Activated naive CD8-positive, alpha-beta T cell treated with anti-CD3 and anti-CD28 coated beads, Interleukin-2, amount 50 U/mL, for 24 hours (primary cell): Measurements from ENCODE around the gene BPI.

Experiments
- ATAC-seq: fragments of 150-1000 bp; cut with Tn5 transposase; one replicate; pipeline ENCODE4 v1.10.0; 2021
- DNase-seq: peaks from one replicate; pipeline ENCODE4 v3.0.0; 2021
- H3K27ac Mint-ChIP-seq: one replicate; pipeline ENCODE4 v1.8.0; 2021; ENCODE audit warnings: mild to moderate bottlenecking, mixed read lengths
- H3K27me3 Mint-ChIP-seq: one replicate; pipeline ENCODE4 v1.8.0; 2021; ENCODE audit warnings: mixed read lengths
- H3K36me3 Mint-ChIP-seq: one replicate; pipeline ENCODE4 v1.8.0; 2021; ENCODE audit warnings: low read depth, mixed read lengths
- H3K4me1 Mint-ChIP-seq: one replicate; pipeline ENCODE4 v1.8.0; 2021; ENCODE audit warnings: mixed read lengths
- H3K4me3 Mint-ChIP-seq: one replicate; pipeline ENCODE4 v1.8.0; 2021; ENCODE audit warnings: mild to moderate bottlenecking, moderate library complexity, mixed read lengths
- H3K9me3 Mint-ChIP-seq: one replicate; pipeline ENCODE4 v1.8.0; 2021; ENCODE audit warnings: mixed read lengths

BPI gene

GRCh38 chr20:38342713-38343310 lies 38.9 kb downstream of the BPI start:
- Mint-ChIP-seq H3K36me3 (peaks cover 2% of the 10 kb centered on the region), H3K4me3 (no peak overlapping the region), H3K9me3 (peaks cover 5% of the 10 kb centered on the region), H3K27me3 (peaks cover 3% of the 10 kb centered on the region), H3K4me1 (no peaks in the 10 kb centered on the region), H3K27ac (no peak overlapping the region)
- ATAC-seq (no peak), DNase-seq (no peak)

DNA sequence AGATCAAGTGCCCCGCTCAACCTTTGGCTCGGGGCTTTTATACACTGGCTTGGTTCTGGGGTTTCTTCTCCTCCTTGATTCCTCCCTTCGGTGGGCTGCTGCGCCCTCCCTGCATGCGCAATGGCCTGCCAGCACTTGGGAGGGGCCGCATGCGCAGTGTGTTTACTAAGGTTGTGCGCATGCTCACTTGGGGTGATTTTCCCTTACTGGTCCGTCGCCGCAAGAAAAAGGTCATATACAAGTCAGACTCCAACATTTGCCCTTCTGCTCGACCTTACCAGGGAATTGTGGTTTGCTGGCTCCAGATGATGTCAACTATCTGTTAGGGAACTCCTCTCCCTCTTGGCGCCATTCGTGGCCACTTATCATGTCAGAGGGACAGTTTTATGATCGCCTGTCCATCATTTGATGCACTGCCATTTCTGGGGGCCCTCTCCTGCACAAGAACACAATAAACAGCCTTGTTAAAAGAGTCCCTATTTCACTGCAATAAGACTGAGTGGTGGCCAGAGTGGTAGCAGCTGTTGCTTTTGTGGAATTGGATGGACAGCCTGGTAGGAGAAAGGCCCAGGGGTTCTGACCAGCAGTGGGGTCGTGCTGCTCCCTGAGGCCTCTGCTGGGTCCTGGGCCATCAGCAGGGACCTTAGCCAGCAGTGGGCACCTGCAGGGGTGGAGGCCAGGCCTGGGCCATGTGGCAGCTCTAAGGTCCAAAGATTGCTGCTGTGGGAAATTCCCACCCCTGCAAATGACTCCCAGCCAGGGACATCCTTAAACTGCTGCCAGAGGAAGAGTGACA lies 39.6 kb downstream of the BPI start:
- no peak overlapping the region for H3K4me3 Mint-ChIP-seq
- no peaks in the 10 kb centered on the region for H3K9me3 Mint-ChIP-seq
- no peak overlapping the region for H3K27ac Mint-ChIP-seq
- H3K4me1 Mint-ChIP-seq = no peaks in the 10 kb centered on the region
- ATAC-seq (no peak), DNase-seq (no peak)
- H3K27me3 Mint-ChIP-seq = no peaks in the 10 kb centered on the region
- no peaks in the 10 kb centered on the region for H3K36me3 Mint-ChIP-seq

GRCh38 chr20:38344107-38344701 lies 40.2 kb downstream of the BPI start:
- Mint-ChIP-seq H3K36me3 (no peaks in the 10 kb centered on the region), H3K9me3 (no peaks in the 10 kb centered on the region)

DNA sequence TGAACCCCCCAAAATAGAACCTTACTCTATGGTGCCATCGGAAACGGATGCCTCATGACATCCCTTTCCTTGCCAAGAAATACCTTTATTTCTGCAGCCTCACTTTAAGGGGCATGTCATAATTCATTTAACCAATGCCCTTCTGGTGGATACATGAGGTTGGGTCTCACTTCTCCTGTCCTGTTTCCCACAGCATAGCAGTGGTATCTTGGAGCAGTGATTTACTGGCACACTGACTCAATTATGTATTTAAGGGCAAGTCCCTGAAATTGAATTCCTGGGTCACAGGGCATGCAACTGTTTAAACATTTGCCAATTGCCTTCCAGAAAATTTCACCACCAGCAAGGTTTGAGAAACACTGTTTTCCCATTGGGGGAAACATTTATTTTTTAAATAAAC lies 41.7 kb downstream of the BPI start:
- DNase-seq = no peak
- Mint-ChIP-seq H3K4me1 (no peaks in the 10 kb centered on the region), H3K27ac (no peak overlapping the region), H3K36me3 (no peaks in the 10 kb centered on the region), H3K4me3 (no peak overlapping the region), H3K27me3 (no peaks in the 10 kb centered on the region), H3K9me3 (no peaks in the 10 kb centered on the region)
- ATAC-seq = no peak

More at GRCh38 chr20:38344107-38344701, 40.2 kb downstream of the BPI start:
- H3K4me3 Mint-ChIP-seq = no peak overlapping the region
- ATAC-seq = no peak
- no peaks in the 10 kb centered on the region for H3K27me3 Mint-ChIP-seq
- DNase-seq = no peak
- no peaks in the 10 kb centered on the region for H3K4me1 Mint-ChIP-seq
- H3K27ac Mint-ChIP-seq = no peak overlapping the region

DNA sequence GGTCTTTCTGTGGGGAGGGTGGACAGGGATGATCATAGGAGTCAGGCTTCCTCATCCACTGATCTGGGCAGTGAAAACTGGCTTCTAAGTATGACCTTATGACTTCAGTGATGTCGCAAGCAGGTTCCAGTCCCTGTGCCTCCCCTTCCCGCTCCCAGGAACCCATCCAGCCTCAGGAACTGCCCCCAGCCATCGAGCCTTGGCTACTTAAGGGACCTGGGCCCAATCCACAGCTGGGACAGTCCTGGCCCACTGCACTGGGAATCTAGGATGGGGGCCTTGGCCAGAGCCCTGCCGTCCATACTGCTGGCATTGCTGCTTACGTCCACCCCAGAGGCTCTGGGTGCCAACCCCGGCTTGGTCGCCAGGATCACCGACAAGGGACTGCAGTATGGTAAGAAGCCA lies 42.3 kb downstream of the BPI start, which contains the start of gene LBP:
TSS of gene LBP (plus strand) at position 236 of the 405 bp plus-strand sequence. CDS start at position 271, 35 bp downstream.
- no peak for ATAC-seq
- H3K9me3 Mint-ChIP-seq = no peaks in the 10 kb centered on the region
- H3K4me3 Mint-ChIP-seq = no peak within 1 kb of the TSS
- DNase-seq = no peak
- H3K36me3 Mint-ChIP-seq = no peaks in the 10 kb centered on the region
- H3K27ac Mint-ChIP-seq = no peak within 1 kb of the TSS
- no peaks in the 10 kb centered on the region for H3K27me3 Mint-ChIP-seq
- H3K4me1 Mint-ChIP-seq = no peaks in the 10 kb centered on the region

DNA sequence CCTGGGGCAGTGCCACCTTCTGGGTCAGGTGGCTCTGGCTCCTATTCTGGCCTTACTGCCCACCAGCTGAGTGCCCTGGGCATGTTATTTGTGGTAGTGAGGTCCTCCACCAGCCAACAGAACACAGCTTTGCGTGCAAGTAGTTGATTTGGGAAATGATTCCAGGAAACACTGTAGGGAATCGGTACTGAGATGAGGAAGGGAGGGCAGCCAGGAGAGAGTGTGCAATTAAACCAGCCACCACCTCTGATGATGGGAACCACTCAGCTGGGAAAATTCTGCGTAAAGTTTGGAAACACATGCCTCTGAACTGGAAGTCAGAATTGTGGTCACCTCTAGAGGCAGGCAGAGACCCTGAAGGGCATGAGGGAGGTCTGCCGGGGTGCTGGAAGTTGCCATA lies 42.8 kb downstream of the BPI start:
- no peak for ATAC-seq
- no peak for DNase-seq
- Mint-ChIP-seq H3K4me1 (no peaks in the 10 kb centered on the region), H3K36me3 (no peaks in the 10 kb centered on the region), H3K4me3 (no peak overlapping the region), H3K27ac (no peak overlapping the region), H3K9me3 (no peaks in the 10 kb centered on the region), H3K27me3 (no peaks in the 10 kb centered on the region)

GRCh38 chr20:38349856-38350255 lies 45.9 kb downstream of the BPI start:
- ATAC-seq = no peak
- no peaks in the 10 kb centered on the region for H3K4me1 Mint-ChIP-seq
- DNase-seq = no peak
- H3K27ac Mint-ChIP-seq = no peak overlapping the region
- no peak overlapping the region for H3K4me3 Mint-ChIP-seq
- no peaks in the 10 kb centered on the region for H3K36me3 Mint-ChIP-seq
- H3K27me3 Mint-ChIP-seq = no peaks in the 10 kb centered on the region
- no peaks in the 10 kb centered on the region for H3K9me3 Mint-ChIP-seq

GRCh38 chr20:38350879-38351775 lies 47.2 kb downstream of the BPI start:
- Mint-ChIP-seq H3K36me3 (no peaks in the 10 kb centered on the region), H3K27me3 (no peaks in the 10 kb centered on the region), H3K4me1 (no peaks in the 10 kb centered on the region), H3K9me3 (no peaks in the 10 kb centered on the region), H3K4me3 (no peak overlapping the region), H3K27ac (no peak overlapping the region)
- DNase-seq (no peak), ATAC-seq (no peak)

DNA sequence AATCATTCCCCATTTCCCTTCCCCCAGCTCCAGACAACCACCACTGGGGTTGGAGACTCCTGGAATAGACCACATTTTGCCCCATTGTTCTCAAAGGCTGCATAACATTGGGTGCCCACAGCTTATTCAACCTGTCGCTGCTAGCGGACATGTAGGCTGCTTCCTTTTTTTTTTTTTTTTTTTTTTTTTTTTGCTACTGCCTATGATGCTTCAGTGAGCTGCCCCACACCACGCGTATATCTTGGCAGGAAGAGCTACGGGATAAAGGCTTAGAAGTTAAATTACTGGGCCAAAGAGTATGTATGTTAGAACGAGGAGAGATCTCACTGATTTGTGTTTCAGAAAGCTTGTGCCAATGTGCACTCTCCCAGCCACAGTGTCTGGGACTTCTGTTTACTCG lies 49.4 kb downstream of the BPI start:
- H3K27me3 Mint-ChIP-seq = no peaks in the 10 kb centered on the region
- H3K27ac Mint-ChIP-seq = no peak overlapping the region
- ATAC-seq (no peak), DNase-seq (no peak)
- H3K9me3 Mint-ChIP-seq = no peaks in the 10 kb centered on the region
- H3K4me3 Mint-ChIP-seq = no peak overlapping the region
- no peaks in the 10 kb centered on the region for H3K4me1 Mint-ChIP-seq
- H3K36me3 Mint-ChIP-seq = no peaks in the 10 kb centered on the region

DNA sequence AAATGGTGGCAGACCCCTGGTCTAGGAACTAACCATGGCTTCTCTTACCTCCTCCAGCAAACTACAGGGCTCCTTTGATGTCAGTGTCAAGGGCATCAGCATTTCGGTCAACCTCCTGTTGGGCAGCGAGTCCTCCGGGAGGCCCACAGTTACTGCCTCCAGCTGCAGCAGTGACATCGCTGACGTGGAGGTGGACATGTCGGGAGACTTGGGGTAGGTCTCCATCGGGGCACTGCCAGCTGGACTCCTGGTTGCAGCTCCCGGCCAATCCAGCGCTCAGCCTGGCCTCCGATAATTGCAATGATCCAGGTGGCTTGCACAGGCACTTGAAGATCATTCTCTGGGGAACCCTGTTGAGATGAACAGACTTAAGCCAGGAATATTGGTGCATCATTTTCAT lies 50.3 kb downstream of the BPI start:
- no peak for ATAC-seq
- H3K4me3 Mint-ChIP-seq = no peak overlapping the region
- no peaks in the 10 kb centered on the region for H3K36me3 Mint-ChIP-seq
- H3K9me3 Mint-ChIP-seq = no peaks in the 10 kb centered on the region
- no peak overlapping the region for H3K27ac Mint-ChIP-seq
- no peak for DNase-seq
- no peaks in the 10 kb centered on the region for H3K27me3 Mint-ChIP-seq
- H3K4me1 Mint-ChIP-seq = no peaks in the 10 kb centered on the region

GRCh38 chr20:38355161-38356012 lies 51.4 kb downstream of the BPI start:
- DNase-seq = no peak
- no peak overlapping the region for H3K4me3 Mint-ChIP-seq
- H3K36me3 Mint-ChIP-seq = no peaks in the 10 kb centered on the region
- H3K27me3 Mint-ChIP-seq = no peaks in the 10 kb centered on the region
- ATAC-seq = no peak
- no peaks in the 10 kb centered on the region for H3K9me3 Mint-ChIP-seq
- no peak overlapping the region for H3K27ac Mint-ChIP-seq
- no peaks in the 10 kb centered on the region for H3K4me1 Mint-ChIP-seq

- Mint-ChIP-seq H3K9me3 (no peaks in the 10 kb centered on the region), H3K4me1 (no peaks in the 10 kb centered on the region), H3K36me3 (no peaks in the 10 kb centered on the region), H3K27me3 (no peaks in the 10 kb centered on the region), H3K4me3 (no peak overlapping the region), H3K27ac (no peak overlapping the region)
- DNase-seq (peak; percentile 7), ATAC-seq (peak; percentile 47)
Observed at GRCh38 chr20:38357653-38358207, 53.8 kb downstream of the BPI start.

DNA sequence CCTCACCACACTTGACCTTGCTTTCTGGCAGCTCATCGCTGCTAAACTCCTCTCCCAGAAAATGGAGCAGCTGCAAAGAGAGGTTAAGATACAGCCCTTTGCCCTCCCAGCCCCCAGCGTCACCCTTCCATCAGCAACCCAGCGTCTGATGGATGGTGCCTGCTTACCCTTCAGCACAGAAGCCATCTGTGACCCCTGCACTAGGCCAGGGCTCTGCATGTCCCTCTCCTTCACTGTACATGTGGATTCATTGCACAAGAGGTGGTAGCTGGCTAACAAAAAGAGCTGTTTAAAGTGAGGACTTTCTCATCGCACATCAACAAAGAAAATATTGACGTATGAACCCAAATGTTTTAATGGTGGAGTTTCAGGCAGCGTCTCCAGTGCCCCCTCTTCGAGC lies 54.6 kb downstream of the BPI start:
- no peaks in the 10 kb centered on the region for H3K9me3 Mint-ChIP-seq
- H3K4me3 Mint-ChIP-seq = no peak overlapping the region
- H3K4me1 Mint-ChIP-seq = no peaks in the 10 kb centered on the region
- H3K27ac Mint-ChIP-seq = no peak overlapping the region
- no peaks in the 10 kb centered on the region for H3K27me3 Mint-ChIP-seq
- no peaks in the 10 kb centered on the region for H3K36me3 Mint-ChIP-seq
- ATAC-seq = no peak
- DNase-seq = no peak
